Urothelium cell line (cell line): ENCODE results near the gene MDM4.
"Not testable (repeated sequence)": the region's sequence is repeated elsewhere in the genome, so short reads cannot be mapped to it uniquely, and the experiment has no call there.

ENCODE experiments used
- DNase-seq: peaks from one replicate; pipeline ENCODE4 v3.0.0; 2011; ENCODE audit warnings: low spot score, mixed read lengths
- FAIRE-seq: peaks from 2 replicates; lab custom pipeline; 2011; peaks lifted over from hg19 to GRCh38; lab: Jason Lieb, UNC

Gene MDM4

DNA sequence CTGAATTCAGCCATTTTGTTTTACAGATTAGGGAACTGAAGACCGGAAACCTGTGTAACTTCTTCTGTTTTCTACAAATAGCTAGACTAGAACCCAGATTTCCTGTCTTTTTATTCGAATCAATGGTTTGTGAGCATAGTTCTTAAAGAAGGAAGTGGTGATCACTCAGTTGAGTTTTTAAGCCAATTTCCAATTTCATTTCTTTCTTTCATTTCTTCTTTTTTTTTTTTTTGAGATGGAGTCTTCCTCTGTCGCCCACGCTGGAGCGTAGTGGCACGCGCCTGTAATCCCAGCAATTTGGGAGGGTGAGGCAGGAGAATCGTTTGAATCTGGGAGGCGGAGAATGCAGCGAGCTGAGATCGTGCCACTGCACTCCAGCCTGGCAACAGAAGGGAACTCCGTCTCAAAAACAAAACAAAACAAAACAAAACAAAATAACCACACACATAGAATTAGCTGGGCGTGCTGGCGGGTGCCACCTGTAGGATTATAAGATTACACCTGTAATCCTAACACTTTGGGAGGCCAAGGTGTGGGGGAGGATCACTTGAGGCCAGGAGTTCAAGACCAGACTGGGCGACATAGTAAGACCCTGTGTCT lies 3.0 kb upstream of the MDM4 start:
- no peak for FAIRE-seq
- no peak for DNase-seq

DNA sequence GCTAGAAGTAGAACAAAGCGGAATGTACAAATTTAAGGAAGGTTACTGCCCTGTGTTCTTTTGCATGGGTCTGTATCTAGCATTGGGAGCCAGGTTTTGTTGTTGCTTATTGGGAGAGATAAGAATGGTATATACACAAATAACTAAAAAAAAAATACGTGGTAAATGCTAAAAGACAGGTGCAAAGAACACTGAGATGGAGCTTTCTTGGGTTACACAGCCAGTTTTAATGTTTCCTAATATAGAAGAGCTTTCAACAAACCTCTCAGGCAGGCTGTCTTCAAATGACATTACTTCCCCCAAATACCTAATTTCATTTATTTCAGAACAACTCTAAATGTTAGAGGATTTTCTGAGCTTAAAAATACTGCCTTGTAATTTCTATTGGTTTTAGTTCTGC lies 1.4 kb upstream of the MDM4 start:
- FAIRE-seq (no peak), DNase-seq (no peak)

DNA sequence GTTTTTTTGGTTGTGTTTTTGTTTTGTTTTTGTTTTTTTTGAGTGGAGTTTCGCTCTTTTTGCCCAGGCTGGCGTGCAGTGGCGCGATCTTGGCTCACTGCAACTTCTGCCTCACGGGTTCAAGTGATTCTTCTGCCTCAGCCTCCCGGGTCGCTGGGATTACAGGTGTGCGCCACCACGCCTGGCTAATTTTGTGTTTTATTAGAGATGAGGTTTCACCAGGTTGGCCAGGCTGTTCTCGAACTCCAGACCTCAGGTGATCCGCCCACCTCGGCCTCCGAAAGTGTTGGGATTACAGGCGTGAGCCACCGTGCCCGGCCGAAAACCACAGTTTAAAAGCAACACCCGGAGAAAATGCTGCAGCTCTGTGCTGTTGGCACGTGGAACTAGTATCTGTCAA lies 1.2 kb downstream of the MDM4 start:
- DNase-seq, FAIRE-seq: not testable (repeated sequence)

DNA sequence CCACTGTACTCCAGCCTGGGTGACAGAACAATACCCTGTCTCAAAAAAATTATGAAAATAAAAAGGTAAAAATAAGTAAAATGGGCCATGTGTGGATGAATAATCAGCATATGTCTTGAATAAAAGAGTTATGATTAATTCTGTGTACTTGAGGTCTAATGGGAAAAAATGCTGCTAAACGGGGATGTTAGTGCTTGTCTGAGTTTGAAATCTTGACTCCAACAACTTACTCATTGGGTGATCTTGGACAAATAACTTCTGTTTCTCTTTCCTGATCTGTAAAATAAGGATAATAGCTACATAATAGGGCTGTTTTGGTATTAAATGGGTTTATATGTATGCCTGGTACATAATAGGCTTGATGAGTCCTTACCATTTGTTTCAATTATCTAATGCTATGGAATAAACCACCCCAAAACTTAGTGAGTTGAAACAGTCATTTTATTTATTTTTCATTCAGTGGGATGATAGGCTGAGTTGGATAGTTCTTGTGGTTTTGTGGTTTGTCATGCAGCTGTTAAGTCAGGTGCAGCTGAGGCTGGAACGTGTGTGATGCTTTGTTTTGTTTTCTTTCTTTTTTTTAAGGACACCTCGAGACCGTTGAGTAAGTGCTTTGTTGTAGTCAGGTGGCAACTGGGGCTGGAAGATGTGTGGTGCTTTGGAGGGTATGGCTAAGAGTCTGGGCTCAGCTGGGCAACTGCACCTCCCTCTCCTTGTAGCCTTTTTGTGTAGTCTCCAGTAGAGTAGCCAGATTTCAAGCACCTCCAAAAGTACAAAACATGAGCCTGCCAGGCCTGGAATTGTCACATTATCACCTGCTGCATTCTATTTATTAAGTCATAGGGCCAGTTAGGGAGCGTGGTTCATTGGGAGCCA lies 4.9 kb downstream of the MDM4 start:
- no peak for FAIRE-seq
- peak; percentile 66 for DNase-seq

DNA sequence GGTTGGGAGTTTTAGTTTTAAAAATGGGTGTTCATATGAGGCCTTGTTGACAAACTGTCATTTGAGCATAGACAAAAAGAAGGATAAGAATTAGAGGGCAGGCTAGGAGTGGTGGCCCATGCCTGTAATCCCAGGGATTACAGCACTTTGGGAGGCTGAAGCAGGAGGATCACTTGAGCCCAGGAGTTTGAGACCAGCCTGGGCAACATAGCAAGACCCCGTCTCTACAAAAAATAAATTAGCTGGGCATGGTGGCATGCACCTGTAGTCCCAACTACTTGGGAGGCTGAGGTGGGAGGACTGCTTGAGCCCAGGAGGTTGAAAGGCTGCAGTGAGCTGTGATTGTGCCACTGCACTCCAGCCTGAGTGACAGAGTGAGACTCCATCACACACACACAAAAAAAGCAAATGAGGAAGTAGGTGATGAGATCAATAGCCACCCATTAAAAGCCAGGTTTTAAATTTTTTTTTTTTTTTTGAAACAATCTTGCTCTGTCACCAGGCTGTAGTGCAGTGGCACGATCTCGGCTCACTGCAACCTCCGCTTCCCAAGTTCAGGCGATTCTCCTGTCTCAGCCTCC lies 5.8 kb downstream of the MDM4 start:
- not testable (repeated sequence) for DNase-seq, FAIRE-seq

DNA sequence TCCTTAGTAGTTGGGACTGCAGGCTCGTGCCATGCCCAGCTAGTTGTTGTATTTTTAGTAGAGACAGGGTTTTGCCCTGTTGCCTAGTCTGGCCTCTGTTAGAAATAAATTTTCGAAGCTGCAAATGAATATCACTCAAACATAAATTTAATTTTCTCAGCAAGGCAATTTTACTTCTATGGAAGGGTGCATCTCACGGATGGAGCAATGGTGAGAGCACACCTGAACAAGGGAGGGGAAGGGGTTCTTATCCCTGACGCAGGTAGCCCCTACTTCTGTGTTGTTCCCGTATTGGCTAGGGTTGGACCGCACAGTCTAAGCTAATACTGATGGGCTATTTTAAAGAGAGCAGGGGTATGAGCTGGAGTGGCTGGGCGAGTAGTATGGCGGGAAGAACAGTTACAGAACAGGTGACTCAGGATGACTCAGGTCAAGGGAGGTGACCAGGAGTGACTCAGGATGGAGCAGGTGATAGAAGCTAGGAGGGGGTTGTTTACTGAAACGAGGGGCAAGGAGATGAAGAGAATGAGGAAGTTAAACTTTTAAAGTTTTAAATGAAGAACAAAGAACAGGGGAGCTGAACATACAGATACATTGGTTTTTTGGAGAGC lies 7.5 kb downstream of the MDM4 start:
- DNase-seq = no peak

DNA sequence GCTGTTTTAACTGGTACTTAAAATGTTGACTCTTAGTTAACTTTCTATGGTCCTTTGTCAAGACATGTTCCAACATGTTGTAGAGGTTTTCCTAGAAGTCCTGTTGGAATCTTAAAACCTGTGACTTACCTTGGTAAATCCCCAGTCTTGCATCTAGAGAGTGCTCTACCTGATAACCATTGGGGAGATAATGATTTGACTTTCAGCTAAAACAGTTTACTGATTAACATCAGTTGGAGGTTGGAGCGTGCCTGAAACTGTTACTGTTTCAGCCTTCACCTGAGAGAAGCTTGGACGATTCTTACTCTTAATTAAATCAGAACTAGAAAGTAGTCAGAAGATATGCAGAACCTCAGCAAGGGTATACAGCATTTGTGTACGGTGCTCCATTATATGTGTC lies 8.8 kb downstream of the MDM4 start:
- FAIRE-seq (no peak), DNase-seq (no peak)

More for the DNA sequence above, 7.5 kb downstream of the MDM4 start:
- FAIRE-seq = no peak

DNA sequence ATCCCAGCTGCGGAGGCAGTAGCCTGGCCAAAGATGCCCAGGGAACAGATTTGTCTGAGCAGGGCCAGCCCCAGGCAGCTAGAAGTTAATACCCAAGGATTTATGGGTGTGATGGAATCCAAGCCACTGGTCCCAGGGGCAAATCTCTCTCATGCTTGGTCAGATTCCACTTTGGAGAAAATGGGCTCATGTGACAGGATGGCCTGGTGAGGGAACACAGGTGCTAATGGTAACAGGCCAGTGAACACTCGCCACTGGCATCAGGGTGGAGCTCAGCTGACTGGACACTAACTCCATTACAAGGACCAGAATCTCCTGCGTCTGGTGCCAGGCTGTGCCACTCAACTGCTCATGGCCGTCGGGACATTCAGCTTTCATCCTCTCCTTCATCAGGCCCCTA lies 12.0 kb downstream of the MDM4 start:
- no peak for DNase-seq
- FAIRE-seq = no peak

DNA sequence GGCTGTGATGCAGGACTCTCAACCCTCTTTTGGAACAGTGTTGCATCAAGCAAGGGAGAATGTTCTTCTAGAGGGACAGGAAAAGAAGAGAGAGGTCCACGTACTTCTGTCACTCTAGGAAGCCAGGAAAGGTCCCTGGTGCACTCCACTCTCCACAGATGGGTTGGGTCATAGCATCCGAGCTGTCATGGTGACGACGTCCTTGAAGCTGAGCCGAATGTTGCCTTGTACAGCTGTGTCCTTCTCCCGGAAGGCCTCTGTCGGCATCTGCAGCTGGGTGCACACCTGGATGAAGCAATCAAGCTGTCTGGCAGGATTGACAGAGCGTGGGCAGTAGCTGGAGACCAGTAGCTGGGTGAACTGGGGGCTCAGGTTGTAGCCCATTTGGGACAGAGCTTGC lies 12.5 kb downstream of the MDM4 start:
- DNase-seq = no peak
- no peak for FAIRE-seq

DNA sequence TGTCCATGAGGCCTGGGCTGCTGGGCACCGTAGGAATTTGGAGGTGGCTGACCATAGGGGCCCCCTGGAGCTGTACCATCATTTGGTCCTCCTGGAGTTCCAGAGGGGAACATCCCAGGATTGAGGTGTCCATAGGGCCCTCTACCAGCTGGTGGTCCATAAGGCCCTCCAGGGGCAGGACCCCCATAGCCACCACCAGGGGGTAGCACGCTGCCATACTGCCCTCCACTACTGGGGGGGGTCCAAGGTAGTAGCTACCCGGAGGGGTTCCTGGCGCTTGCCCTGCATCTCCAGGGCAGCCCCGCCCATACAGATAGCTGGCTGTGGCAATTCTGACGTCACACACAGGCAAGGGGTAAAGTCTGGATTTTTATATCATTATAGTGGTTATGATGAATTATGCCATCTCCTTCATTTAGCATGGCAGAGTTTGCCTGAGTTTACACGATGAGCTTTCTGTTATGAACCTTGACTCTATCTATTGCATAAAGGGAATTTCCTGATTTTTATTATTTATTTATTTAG lies 13.2 kb downstream of the MDM4 start:
- DNase-seq (no peak), FAIRE-seq (no peak)

DNA sequence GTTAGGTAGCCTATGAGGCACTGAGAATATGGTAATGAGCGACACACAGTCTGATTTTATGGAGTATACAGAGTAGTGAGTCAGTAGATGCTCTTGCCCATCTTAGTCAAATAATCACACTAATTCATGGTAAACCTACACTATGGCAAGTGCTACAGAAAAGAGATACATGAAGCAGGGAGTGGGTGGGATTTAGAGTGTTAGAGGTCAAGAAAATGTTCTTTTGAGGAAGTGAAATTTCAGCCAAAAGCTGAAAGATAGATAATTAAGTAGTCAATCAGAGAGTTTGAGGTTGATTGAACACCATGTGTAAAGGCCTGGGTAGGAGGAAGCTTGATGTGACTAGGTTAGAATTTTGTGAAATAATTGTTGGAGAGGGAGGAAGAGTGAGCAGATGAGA lies 14.7 kb downstream of the MDM4 start:
- FAIRE-seq = no peak
- no peak for DNase-seq

DNA sequence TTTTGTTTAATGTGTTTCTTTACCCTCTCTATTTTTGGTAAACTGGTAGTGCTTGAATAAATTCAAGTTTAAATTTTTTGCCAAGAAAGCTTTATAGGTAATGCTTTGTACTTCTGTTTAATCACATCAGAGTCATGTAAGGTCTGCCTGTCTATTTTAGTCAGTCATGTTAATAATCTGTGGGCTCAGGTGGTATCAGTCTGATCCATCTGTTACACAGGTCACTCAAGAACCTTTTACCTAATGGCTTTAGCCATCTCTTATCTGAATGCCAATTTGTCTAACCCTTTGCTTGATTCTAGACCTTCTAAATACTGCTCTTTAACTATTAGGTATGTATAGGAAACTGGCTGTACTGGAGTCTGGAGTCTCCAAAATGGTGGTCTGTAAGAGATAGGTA lies 16.6 kb downstream of the MDM4 start:
- DNase-seq (no peak), FAIRE-seq (no peak)

DNA sequence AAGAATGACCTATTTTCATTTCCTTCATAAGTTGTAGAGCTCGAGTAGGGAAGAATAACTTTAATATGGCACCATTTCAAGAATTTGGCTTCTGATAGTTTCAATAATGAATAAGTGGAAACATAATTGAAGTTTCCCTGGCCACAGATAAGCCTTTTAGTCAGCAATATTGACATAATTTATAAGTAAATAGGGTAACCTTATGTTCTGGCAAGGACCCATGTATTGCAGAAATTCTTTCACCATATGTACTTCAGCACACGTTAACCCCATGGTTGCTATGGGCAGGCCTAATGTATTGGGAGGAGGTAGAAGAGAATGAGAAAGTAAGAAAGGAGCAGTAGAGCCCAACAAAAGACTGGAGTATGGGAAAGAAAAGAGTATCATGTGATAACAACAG lies 25.4 kb downstream of the MDM4 start:
- no peak for FAIRE-seq
- no peak for DNase-seq

DNA sequence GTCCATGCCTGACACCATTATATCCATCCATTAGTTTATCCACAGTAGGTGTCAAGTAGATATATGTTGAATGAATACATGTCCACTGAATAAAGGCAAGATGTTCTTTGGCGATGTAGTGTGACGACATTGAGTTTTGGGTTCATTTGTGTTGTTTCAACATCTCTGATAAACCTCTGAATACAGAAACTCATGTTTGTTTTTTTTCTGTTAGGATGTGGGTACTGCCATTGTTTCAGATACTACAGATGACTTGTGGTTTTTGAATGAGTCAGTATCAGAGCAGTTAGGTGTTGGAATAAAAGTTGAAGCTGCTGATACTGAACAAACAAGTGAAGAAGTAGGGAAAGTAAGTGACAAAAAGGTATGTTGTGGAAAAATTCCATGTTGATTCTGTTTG lies 28.1 kb downstream of the MDM4 start:
- DNase-seq = peak; percentile 18
- peak; percentile 53 for FAIRE-seq

DNA sequence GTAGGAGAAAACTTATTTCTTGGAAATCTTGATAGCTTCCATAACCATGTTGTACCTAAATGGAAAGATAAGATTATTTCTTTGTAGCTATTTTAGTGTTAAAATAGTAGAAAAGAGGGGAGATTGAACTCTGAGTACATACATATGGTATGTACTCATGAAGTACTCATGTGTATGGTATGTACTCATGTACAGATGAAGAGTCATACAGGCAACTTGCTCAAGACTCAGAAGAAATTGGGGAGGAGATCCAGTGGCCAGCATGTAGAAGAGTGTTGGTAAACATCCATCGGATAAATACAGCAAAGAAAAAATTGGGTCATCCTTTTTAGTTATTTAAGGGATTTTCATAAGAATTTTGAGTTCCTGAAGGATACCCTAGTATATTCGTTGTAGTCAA lies 29.0 kb downstream of the MDM4 start:
- DNase-seq = no peak
- FAIRE-seq = no peak

DNA sequence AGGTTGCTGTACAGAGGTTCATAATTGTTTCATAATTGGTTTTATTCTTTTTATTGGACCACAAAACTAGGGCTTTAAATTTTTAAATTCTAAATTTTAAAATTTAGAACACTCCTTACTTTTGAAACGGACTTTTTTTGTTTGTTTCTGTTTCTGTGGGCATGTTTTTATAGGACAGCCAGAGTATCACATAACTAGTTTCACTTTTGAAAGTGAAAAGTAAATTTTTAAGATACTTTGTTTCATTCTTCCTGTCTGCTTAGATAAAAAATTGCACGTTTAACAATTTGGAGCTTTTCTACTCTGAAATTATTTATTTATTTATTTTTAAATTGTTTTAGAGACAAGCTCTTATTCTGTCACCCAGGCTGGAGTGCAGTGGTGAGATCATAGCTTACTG lies 29.7 kb downstream of the MDM4 start:
- no peak for FAIRE-seq

DNA sequence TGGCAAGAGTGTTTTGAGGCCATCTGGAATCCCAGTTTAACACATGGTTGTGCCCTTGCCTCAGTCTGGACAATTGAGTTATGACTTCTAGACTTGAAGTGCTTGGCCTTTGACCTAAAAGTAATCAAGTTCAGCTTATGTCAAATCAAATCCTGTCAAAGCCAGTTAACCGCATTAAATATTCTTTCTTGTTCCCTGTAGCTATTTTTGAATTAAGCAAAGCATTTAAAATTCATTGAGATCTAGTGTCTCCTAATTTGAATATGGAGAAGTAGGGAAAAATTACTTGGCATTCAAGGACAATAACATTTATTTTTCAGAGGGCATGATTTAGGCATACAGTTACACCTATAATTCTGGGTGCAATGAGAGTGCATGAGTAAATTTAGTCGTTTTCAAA lies 32.1 kb downstream of the MDM4 start:
- DNase-seq (no peak), FAIRE-seq (no peak)

More for the DNA sequence above, 29.7 kb downstream of the MDM4 start:
- no peak for DNase-seq

DNA sequence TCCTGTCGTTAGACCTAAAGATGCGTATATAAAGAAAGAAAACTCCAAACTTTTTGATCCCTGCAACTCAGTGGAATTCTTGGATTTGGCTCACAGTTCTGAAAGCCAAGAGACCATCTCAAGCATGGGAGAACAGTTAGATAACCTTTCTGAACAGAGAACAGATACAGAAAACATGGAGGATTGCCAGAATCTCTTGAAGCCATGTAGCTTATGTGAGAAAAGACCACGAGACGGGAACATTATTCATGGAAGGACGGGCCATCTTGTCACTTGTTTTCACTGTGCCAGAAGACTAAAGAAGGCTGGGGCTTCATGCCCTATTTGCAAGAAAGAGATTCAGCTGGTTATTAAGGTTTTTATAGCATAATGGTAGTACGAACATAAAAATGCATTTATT lies 33.1 kb downstream of the MDM4 start:
- FAIRE-seq (no peak), DNase-seq (no peak)

DNA sequence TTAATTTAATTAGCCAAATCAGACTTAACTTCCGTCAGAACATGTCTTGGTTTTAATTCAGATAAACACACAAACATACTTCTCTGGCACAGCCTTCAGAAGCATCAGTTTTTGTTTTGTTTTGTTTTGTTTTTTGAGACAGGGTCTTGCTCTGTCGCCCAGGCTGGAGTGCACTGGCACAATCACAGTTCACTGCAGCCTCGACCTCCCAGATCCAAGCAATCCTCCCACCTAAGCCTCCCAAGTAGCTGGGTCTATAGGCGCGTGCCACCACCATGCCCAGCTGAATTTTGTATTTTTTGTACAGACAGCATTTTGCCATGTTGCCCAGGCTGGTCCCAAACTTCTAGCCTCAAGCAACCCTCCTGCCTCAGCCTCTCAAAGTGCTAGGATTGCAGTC lies 34.7 kb downstream of the MDM4 start:
- no peak for DNase-seq
- FAIRE-seq = no peak

DNA sequence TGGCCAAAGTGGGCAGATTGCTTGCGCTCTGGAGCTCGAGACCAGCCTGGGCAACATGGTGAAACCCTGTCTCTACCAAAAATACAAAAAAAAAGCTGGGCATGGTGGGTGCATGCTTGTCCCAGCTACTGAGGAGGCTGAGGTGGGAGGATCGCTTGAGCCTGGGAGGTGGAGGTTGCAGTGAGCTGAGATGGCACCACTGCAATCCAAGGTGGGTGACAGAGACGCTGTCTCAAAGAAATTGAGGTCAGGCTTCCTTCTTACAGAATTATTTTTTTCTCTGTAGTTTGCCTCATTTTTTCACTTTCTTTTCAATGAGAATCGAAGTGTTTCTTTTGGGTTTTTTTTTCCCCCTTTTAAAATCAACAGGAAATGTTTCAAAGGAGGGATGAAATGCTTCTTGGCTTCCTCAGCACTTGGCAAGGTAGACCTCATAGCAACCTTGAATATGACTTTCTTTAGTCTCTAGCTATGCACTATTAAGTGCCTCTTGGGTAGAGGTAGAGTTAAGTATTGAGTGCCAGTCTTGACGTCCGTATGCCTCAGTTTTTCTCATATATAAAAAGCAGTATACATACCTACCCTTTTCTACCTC lies 40.3 kb downstream of the MDM4 start:
- no peak for FAIRE-seq
- no peak for DNase-seq

DNA sequence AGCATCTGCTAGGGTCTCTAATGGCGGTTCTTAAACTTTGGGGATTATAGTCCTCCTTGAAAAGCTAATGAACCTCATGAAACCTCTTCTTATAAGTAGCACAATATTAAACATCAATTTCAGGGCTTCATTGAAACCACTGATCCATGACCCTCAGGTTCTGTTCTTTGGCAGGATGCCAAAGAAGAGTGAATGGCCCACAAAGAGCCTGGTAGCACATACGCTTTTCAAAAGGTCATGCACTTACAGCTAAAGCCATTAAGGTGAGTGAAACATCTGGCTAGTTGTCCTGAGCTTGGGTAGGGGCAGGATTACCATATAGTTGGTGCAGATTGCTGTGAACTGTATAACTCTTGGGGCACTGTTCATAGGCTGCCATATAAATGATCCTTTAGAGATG lies 42.3 kb downstream of the MDM4 start:
- DNase-seq = no peak
- FAIRE-seq = no peak
